Kidney epithelial cell (primary cell): ENCODE data around the gene APOC1. TPM values are rescaled to one million over a fixed set of nuclear protein-coding genes. Genes with fewer than 3 reads are reported as not detected.
"Not testable (repeated sequence)": the region's sequence is repeated elsewhere in the genome, so short reads cannot be mapped to it uniquely, and the experiment has no call there.

ENCODE experiments used
- DNase-seq: peaks from one replicate; pipeline ENCODE4 v3.0.0-alpha.2; 2010; ENCODE audit warnings: low read depth
- H3K27me3 ChIP-seq: 2 replicates; pipeline ENCODE4 v1.6.0; 2011; ENCODE audit warnings: low read length; ENCODE audit not compliant: control insufficient read depth, insufficient read depth
- H3K36me3 ChIP-seq: 2 replicates; pipeline ENCODE4 v1.5.1; 2011; ENCODE audit warnings: low read length; ENCODE audit not compliant: control insufficient read depth, insufficient read depth
- H3K4me3 ChIP-seq: 2 replicates; pipeline ENCODE4 v1.5.1; 2011; ENCODE audit warnings: low read depth, mild to moderate bottlenecking, control low read depth, low read length
- CTCF ChIP-seq: IDR thresholded peaks from 2 replicates; pipeline ENCODE4 v1.5.1; 2011; ENCODE audit warnings: mild to moderate bottlenecking, moderate library complexity, low read length, control low read depth, inconsistent platforms; ENCODE audit not compliant: insufficient read depth, poor library complexity, severe bottlenecking
- total RNA-seq: library from RNA; depleted of rRNA; stranded (reverse); fragments of >200 nt; gene quantifications from 2 replicates; pipeline ENCODE4 v1.2.3, GENCODE V29; 2015

APOC1 gene
- total RNA-seq, 1 donor from 2014 or later, result 3.5 TPM

DNA sequence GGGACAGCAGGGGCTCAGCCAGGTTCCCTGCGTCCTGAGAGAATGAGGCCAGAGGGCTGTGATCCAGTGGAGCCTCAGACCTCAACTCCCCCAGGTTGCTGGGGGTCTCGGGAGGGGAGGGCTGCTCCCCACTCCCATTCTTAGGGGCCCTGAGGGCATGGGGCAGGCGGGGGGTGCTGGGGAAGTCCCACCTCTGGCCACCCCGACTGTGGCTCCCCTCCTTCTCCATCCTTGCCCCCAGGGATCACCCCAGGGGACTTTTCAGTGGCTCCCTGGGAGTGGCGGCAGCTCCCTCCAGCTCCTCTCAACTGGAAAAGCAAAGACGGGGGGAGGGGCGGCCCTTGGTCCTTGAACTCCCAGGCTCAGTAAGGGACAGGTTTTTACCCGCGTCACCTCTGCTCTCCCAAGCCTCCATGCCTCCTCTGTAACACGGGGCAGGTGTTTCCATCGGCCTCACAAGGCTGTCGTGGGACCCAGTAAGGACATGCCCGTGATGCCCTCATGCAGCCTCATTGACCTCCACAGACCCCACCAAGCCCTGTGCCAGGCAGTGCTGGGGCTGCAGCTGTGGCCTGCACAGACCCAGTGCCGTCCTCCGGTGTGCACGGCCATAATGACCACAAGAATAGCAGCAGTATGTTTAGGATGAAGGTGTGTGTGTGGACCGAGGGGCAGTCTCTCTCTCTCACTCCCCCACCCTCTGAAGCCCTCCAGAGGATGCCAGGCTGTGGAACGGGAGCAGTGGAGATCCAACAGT, 34.9 kb upstream of the APOC1 start:
- peaks cover 6% of the 10 kb centered on the region for H3K36me3 ChIP-seq
- no peak for TF ChIP-seq CTCF
- no peaks in the 10 kb centered on the region for H3K27me3 ChIP-seq
- H3K4me3 ChIP-seq, result no peak overlapping the region
- DNase-seq, result no peak

DNA sequence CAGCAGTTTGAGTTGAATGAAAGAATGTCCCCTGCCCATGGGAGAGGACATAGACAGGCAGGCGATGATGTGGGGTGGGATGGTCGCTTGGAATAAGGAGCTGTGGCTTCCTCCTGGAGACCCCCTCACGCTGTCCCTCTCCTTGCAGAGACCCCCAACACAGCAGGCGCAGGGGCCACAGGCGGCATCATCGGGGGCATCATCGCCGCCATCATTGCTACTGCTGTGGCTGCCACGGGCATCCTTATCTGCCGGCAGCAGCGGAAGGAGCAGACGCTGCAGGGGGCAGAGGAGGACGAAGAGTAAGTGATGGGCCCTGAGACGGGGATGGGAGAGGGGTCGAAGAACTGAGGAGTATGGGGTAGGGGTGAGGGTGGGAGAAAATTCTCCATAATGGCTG, 32.3 kb upstream of the APOC1 start:
- no peak for DNase-seq
- Histone ChIP-seq H3K4me3 (no peak overlapping the region), H3K27me3 (no peaks in the 10 kb centered on the region), H3K36me3 (no peaks in the 10 kb centered on the region)
- TF ChIP-seq CTCF, result no peak

GRCh38 chr19:44882619-44883397, 31.6 kb upstream of the APOC1 start:
- DNase-seq, H3K27me3 ChIP-seq, H3K36me3 ChIP-seq, H3K4me3 ChIP-seq: not testable (repeated sequence)

GRCh38 chr19:44883922-44884321, 30.5 kb upstream of the APOC1 start:
- no peak overlapping the region for H3K4me3 ChIP-seq
- TF ChIP-seq CTCF, result no peak
- no peak for DNase-seq
- H3K27me3 ChIP-seq, result no peaks in the 10 kb centered on the region
- H3K36me3 ChIP-seq, result peaks cover 2% of the 10 kb centered on the region

DNA sequence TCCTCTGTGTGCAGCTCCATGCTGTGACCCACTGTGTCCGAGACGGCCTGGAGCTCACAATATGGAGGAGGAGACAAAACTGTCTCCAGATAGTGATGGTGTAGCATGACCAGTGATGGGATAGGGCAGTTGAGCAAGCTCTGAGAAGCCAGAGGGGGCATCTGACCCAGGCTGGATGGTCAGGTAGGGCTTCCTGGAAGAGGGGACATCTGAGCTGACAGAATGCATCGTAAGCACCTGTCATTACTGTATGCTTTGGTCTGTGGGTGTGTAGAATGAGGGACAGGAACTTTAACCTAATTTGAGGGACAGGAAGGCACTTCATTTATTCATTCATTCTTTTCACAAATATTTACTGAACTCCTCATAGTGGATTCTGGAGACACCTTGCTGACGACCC, 29.8 kb upstream of the APOC1 start:
- Histone ChIP-seq H3K27me3 (no peaks in the 10 kb centered on the region), H3K4me3 (no peak overlapping the region), H3K36me3 (peaks cover 2% of the 10 kb centered on the region)
- DNase-seq, result no peak
- TF ChIP-seq CTCF, result no peak

- DNase-seq, result no peak
- peaks cover 2% of the 10 kb centered on the region for H3K36me3 ChIP-seq
- no peak for TF ChIP-seq CTCF
- H3K4me3 ChIP-seq, result no peak overlapping the region
- no peaks in the 10 kb centered on the region for H3K27me3 ChIP-seq
Observed at GRCh38 chr19:44886141-44886540, 28.3 kb upstream of the APOC1 start.
